K562 (cell line): ENCODE results near the gene C2CD4D. TPM values are rescaled to one million over a fixed set of nuclear protein-coding genes. Genes with fewer than 3 reads are reported as not detected.
A peak's percentile ranks its signal among the peaks of the same experiment; 100 is the strongest.

Experiments used
- HIVEP1 ChIP-seq: fragments of 250-450 bp; sonication (Bioruptor Pico); IDR thresholded peaks from 2 replicates; pipeline ENCODE4 v1.4.0; 2020; ENCODE audit warnings: mild to moderate bottlenecking
- MBD2 ChIP-seq: sonication (generic); IDR thresholded peaks from 2 replicates; pipeline ENCODE4 v1.6.1; 2016; ENCODE audit warnings: low read depth, borderline replicate concordance
- RAD51 ChIP-seq: fragments of 450-650 bp; IDR thresholded peaks from 2 replicates; pipeline ENCODE4 v1.7.1; 2016; ENCODE audit warnings: low read depth, mild to moderate bottlenecking, borderline replicate concordance
- polyA plus RNA-seq, 8 experiments: library from polyadenylated mRNA; depleted of rRNA in 4 of 8; stranded (reverse) in 5 of 8; unstranded in 3 of 8; fragments of >200 nt; fragmentation: Nextera tagmentation in 2 of 8; fragmentation: Illumina TruSeq in 1 of 8; extraction: Ambion mirVana in 2 of 8; extraction: Trizol in 1 of 8; gene quantifications; 2 replicates each; pipeline versions ENCODE4 v1.2.1 to v1.2.3, GENCODE V29; 2011 to 2014; ENCODE audit warnings: inconsistent platforms in 1 of 8, missing spikeins in 1 of 8
- total RNA-seq, 7 experiments: library from RNA; depleted of rRNA in 6 of 7; stranded (reverse); fragments of >200 nt in 6 of 7; fragmentation: Illumina TruSeq in 2 of 7; extraction: Trizol in 2 of 7; gene quantifications; 2 replicates each; pipeline versions ENCODE4 v1.2.1 to v1.2.3, GENCODE V29; 2011 to 2021; ENCODE audit warnings: low replicate concordance in 1 of 7
- TF ChIP-seq, protein P1 (sequence below): fragments of 450-650 bp; IDR thresholded peaks from 2 replicates; pipeline ENCODE4 v1.6.1; 2016; ENCODE audit warnings: mild to moderate bottlenecking, moderate library complexity
- TF ChIP-seq, protein P2 (sequence below): fragments of 250-450 bp; sonication (Bioruptor Pico); IDR thresholded peaks from 2 replicates; pipeline ENCODE4 v1.4.0; 2020; ENCODE audit warnings: borderline replicate concordance
- TF ChIP-seq, protein P3 (sequence below): sonication (generic); formaldehyde crosslinking; IDR thresholded peaks from 2 replicates; pipeline ENCODE4 v1.8.1; 2022; ENCODE audit warnings: missing genetic modification reagents
- TF ChIP-seq, protein P4 (sequence below): fragments of 150-350 bp; conservative IDR thresholded peaks from 2 replicates; pipeline ENCODE4 v1.6.1; 2014; ENCODE audit warnings: low read length

Gene C2CD4D
- total and polyA plus RNA-seq, 9 of the 15 experiments (the other 6 are each of a cell fraction or from before 2014, with no cell fraction given) = not detected

DNA sequence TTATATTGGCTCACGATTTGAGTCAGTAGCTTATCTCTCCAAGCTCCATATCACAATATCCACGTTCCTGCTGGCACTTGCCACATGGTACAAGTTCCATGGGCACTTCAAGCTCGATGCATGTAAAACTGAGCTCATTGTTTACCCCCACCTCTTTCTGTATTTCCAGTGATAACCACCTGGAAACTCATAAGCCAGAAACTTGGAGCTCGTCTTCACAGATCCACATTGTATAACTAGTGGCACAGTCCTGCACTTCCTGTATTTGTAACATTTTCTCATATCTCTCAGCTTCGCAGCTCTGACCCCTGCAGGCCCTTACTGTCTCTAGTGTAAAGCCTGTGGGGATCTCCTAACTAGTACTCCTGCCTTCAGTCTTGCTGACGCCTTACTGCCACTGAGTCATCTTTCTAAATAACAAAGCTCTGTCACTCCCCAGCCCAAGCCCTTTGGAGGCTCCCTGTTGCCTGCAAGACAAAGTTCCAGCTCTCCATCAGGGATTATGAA lies 6.5 kb upstream of the C2CD4D start (continued):
- TF ChIP-seq, protein P1, sequence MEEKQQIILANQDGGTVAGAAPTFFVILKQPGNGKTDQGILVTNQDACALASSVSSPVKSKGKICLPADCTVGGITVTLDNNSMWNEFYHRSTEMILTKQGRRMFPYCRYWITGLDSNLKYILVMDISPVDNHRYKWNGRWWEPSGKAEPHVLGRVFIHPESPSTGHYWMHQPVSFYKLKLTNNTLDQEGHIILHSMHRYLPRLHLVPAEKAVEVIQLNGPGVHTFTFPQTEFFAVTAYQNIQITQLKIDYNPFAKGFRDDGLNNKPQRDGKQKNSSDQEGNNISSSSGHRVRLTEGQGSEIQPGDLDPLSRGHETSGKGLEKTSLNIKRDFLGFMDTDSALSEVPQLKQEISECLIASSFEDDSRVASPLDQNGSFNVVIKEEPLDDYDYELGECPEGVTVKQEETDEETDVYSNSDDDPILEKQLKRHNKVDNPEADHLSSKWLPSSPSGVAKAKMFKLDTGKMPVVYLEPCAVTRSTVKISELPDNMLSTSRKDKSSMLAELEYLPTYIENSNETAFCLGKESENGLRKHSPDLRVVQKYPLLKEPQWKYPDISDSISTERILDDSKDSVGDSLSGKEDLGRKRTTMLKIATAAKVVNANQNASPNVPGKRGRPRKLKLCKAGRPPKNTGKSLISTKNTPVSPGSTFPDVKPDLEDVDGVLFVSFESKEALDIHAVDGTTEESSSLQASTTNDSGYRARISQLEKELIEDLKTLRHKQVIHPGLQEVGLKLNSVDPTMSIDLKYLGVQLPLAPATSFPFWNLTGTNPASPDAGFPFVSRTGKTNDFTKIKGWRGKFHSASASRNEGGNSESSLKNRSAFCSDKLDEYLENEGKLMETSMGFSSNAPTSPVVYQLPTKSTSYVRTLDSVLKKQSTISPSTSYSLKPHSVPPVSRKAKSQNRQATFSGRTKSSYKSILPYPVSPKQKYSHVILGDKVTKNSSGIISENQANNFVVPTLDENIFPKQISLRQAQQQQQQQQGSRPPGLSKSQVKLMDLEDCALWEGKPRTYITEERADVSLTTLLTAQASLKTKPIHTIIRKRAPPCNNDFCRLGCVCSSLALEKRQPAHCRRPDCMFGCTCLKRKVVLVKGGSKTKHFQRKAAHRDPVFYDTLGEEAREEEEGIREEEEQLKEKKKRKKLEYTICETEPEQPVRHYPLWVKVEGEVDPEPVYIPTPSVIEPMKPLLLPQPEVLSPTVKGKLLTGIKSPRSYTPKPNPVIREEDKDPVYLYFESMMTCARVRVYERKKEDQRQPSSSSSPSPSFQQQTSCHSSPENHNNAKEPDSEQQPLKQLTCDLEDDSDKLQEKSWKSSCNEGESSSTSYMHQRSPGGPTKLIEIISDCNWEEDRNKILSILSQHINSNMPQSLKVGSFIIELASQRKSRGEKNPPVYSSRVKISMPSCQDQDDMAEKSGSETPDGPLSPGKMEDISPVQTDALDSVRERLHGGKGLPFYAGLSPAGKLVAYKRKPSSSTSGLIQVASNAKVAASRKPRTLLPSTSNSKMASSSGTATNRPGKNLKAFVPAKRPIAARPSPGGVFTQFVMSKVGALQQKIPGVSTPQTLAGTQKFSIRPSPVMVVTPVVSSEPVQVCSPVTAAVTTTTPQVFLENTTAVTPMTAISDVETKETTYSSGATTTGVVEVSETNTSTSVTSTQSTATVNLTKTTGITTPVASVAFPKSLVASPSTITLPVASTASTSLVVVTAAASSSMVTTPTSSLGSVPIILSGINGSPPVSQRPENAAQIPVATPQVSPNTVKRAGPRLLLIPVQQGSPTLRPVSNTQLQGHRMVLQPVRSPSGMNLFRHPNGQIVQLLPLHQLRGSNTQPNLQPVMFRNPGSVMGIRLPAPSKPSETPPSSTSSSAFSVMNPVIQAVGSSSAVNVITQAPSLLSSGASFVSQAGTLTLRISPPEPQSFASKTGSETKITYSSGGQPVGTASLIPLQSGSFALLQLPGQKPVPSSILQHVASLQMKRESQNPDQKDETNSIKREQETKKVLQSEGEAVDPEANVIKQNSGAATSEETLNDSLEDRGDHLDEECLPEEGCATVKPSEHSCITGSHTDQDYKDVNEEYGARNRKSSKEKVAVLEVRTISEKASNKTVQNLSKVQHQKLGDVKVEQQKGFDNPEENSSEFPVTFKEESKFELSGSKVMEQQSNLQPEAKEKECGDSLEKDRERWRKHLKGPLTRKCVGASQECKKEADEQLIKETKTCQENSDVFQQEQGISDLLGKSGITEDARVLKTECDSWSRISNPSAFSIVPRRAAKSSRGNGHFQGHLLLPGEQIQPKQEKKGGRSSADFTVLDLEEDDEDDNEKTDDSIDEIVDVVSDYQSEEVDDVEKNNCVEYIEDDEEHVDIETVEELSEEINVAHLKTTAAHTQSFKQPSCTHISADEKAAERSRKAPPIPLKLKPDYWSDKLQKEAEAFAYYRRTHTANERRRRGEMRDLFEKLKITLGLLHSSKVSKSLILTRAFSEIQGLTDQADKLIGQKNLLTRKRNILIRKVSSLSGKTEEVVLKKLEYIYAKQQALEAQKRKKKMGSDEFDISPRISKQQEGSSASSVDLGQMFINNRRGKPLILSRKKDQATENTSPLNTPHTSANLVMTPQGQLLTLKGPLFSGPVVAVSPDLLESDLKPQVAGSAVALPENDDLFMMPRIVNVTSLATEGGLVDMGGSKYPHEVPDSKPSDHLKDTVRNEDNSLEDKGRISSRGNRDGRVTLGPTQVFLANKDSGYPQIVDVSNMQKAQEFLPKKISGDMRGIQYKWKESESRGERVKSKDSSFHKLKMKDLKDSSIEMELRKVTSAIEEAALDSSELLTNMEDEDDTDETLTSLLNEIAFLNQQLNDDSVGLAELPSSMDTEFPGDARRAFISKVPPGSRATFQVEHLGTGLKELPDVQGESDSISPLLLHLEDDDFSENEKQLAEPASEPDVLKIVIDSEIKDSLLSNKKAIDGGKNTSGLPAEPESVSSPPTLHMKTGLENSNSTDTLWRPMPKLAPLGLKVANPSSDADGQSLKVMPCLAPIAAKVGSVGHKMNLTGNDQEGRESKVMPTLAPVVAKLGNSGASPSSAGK = peak; percentile 74
- TF ChIP-seq RAD51 (0 out of 2 replicates have a peak, but pooled peaks have one; percentile 17), MBD2 (no peak), HIVEP1 (CRISPR knock-in tag) (no peak)
- TF ChIP-seq, protein P2, sequence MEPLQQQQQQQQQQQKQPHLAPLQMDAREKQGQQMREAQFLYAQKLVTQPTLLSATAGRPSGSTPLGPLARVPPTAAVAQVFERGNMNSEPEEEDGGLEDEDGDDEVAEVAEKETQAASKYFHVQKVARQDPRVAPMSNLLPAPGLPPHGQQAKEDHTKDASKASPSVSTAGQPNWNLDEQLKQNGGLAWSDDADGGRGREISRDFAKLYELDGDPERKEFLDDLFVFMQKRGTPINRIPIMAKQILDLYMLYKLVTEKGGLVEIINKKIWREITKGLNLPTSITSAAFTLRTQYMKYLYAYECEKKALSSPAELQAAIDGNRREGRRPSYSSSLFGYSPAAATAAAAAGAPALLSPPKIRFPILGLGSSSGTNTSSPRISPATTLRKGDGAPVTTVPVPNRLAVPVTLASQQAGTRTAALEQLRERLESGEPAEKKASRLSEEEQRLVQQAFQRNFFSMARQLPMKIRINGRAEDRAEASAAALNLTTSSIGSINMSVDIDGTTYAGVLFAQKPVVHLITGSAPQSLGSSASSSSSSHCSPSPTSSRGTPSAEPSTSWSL (CRISPR knock-in tag) = no peak
- TF ChIP-seq, protein P3, sequence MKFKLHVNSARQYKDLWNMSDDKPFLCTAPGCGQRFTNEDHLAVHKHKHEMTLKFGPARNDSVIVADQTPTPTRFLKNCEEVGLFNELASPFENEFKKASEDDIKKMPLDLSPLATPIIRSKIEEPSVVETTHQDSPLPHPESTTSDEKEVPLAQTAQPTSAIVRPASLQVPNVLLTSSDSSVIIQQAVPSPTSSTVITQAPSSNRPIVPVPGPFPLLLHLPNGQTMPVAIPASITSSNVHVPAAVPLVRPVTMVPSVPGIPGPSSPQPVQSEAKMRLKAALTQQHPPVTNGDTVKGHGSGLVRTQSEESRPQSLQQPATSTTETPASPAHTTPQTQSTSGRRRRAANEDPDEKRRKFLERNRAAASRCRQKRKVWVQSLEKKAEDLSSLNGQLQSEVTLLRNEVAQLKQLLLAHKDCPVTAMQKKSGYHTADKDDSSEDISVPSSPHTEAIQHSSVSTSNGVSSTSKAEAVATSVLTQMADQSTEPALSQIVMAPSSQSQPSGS (CRISPR knock-in tag) = no peak
- TF ChIP-seq, protein P4, sequence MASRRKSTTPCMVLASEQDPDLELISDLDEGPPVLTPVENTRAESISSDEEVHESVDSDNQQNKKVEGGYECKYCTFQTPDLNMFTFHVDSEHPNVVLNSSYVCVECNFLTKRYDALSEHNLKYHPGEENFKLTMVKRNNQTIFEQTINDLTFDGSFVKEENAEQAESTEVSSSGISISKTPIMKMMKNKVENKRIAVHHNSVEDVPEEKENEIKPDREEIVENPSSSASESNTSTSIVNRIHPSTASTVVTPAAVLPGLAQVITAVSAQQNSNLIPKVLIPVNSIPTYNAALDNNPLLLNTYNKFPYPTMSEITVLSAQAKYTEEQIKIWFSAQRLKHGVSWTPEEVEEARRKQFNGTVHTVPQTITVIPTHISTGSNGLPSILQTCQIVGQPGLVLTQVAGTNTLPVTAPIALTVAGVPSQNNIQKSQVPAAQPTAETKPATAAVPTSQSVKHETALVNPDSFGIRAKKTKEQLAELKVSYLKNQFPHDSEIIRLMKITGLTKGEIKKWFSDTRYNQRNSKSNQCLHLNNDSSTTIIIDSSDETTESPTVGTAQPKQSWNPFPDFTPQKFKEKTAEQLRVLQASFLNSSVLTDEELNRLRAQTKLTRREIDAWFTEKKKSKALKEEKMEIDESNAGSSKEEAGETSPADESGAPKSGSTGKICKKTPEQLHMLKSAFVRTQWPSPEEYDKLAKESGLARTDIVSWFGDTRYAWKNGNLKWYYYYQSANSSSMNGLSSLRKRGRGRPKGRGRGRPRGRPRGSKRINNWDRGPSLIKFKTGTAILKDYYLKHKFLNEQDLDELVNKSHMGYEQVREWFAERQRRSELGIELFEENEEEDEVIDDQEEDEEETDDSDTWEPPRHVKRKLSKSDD = no peak
